Activated CD4-positive, alpha-beta T cell treated with anti-CD3 and anti-CD28 coated beads for 24 hours (primary cell): ENCODE results near the gene EXOSC5.
"Not testable (repeated sequence)": the region's sequence is repeated elsewhere in the genome, so short reads cannot be mapped to it uniquely, and the experiment has no call there.

Experiments used
- DNase-seq, 2 donors: peaks; one replicate each; pipeline ENCODE4 v3.0.0-alpha.2; 2020; ENCODE audit warnings: low read depth in 2 of 2

Gene EXOSC5

GRCh38 chr19:41366089-41366488 is 31.1 kb downstream of the EXOSC5 start:
- DNase-seq: no peak

- no peak for DNase-seq
Observed at GRCh38 chr19:41364524-41365391, 32.4 kb downstream of the EXOSC5 start.

- DNase-seq: peak; percentile 96 to 98
Observed at GRCh38 chr19:41363753-41364523, 33.2 kb downstream of the EXOSC5 start, which contains the start of gene B9D2. B9D2 (minus strand) TSS chr19:41364149; CDS start chr19:41363519, 630 bp downstream.

DNA sequence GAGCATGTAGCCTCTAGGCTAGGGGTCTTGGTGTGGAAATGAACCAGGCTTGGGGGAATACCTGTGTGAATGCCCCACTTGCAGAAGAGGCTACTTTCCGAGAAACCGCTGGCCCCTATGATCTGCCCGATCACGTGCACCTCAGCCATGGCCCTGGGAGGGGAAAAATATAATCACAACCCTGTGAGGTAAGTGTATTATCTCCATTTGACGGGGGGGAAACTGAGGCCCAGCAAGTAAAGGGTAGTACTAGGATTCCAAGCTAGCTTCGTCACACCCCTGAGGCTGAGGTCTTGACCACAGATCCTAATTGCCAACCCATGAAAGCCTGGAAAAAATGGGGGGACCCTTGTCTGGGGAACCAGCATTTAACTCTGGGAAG is 33.8 kb downstream of the EXOSC5 start:
- DNase-seq: no peak

DNA sequence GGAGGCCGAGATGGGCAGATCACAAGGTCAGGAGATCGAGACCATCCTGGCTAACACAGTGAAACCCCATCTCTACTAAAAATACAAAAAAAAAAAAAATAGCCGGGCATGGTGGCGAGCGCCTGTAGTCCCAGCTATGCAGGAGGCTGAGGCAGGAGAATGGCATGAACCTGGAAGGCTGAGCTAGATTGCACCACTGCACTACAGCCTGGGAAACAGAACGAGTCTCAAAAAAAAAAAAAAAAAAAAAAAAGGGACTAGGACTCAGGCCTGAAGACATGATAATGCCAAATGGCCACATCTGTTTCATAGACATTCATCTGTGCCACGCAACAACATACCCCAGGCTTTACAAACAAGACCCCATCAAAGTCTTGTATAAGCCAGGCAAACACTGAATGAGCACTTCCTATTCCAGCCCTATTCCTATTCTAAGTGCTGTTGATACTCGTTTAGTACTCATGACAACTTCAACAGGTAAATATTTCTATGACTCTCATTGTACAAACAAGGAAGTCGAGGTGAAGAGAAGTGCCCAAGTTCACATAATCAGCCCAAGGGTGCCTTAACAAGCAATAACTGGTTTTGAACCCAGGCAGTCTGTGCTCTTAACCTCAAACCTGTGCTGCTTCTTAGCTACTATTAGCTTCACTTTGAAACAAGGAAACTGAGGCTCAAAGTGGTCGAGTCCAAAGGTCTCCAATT is 34.9 kb downstream of the EXOSC5 start:
- no peak for DNase-seq

- DNase-seq: no peak
Observed at GRCh38 chr19:41359741-41360140, 37.4 kb downstream of the EXOSC5 start.

DNA sequence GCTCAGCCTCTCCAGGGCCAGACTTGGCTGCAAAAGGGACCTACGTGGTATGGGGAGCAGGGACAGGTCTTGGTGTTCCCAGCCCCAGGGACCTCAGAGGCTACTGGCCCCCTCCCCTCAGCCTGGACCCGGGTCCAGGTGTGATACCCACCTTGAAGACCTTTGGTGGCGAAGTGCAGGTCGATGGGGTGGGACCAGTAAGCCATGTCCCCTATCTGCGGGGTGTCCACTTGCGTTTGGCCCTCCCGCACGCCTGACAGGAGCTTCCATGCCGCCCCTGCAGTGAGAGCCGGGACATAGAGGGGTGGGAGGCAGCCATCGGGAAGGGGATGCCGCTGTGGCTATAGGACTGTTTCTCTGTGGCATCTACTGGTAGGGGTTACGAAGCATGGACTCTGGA is 39.4 kb downstream of the EXOSC5 start:
- no peak for DNase-seq

- no peak for DNase-seq
Observed at GRCh38 chr19:41356984-41357739, 40.0 kb downstream of the EXOSC5 start.

- no peak for DNase-seq
Observed at GRCh38 chr19:41355802-41356201, 41.4 kb downstream of the EXOSC5 start.

GRCh38 chr19:41355035-41355434 is 42.1 kb downstream of the EXOSC5 start:
- no peak for DNase-seq

DNA sequence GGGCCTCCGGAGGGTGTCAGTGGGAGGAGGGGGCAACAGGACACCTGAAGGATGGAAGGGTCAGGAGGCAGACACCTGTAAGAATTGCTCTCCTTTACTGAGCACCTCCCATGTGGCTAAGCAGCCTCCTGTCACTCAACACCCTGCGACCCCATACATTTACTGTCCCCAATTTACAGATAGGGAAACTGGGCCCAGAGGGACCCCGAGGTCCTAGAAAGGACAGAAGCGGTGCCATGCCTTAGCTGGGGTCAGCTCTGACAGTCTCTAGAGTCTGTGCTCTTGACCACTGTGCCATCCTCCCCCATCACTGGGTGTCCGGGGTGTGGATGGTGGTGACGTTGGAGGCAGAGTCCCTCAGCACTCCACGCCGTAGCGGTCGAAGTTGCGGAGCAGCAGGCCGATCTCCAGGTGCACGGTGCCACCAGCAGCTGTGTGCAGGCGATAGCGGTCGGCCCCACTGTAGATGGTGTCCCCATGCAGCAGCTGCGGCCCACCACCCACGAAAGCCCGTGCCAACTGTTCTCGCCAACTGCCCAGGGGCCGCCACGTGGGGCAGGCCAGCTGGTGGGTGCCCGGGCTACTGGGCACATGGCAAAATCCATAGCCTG is 42.7 kb downstream of the EXOSC5 start:
- DNase-seq: no peak

GRCh38 chr19:41353466-41354342 is 43.5 kb downstream of the EXOSC5 start, which contains the start of gene TGFB1:
TGFB1 (minus strand) TSS chr19:41353922; CDS start chr19:41353044, 878 bp downstream.
- peak; percentile 84 to 88 for DNase-seq

DNA sequence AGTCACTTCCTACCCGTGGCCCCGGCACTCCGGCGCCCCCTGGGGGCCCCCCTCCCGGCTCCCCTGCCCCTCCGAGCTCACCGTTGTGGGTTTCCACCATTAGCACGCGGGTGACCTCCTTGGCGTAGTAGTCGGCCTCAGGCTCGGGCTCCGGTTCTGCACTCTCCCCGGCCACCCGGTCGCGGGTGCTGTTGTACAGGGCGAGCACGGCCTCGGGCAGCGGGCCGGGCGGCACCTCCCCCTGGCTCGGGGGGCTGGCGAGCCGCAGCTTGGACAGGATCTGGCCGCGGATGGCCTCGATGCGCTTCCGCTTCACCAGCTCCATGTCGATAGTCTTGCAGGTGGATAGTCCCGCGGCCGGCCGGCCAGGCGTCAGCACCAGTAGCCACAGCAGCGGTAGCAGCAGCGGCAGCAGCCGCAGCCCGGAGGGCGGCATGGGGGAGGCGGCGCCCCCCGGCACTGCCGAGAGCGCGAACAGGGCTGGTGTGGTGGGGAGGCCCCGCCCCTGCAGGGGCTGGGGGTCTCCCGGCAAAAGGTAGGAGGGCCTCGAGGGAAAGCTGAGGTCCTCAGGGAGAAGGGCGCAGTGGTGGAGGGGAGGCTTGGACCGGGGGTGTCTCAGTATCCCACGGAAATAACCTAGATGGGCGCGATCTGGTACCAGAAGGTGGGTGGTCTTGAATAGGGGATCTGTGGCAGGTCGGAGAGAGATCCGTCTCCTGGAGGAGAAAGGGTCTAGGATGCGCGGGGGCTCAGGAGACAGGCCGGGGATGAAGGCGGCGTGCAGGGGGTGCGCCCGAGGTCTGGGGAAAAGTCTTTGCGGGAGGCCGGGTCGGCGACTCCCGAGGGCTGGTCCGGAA is 44.3 kb downstream of the EXOSC5 start:
- peak; percentile 53 to 68 for DNase-seq

GRCh38 chr19:41352279-41352608 is 44.9 kb downstream of the EXOSC5 start:
- no peak for DNase-seq

DNA sequence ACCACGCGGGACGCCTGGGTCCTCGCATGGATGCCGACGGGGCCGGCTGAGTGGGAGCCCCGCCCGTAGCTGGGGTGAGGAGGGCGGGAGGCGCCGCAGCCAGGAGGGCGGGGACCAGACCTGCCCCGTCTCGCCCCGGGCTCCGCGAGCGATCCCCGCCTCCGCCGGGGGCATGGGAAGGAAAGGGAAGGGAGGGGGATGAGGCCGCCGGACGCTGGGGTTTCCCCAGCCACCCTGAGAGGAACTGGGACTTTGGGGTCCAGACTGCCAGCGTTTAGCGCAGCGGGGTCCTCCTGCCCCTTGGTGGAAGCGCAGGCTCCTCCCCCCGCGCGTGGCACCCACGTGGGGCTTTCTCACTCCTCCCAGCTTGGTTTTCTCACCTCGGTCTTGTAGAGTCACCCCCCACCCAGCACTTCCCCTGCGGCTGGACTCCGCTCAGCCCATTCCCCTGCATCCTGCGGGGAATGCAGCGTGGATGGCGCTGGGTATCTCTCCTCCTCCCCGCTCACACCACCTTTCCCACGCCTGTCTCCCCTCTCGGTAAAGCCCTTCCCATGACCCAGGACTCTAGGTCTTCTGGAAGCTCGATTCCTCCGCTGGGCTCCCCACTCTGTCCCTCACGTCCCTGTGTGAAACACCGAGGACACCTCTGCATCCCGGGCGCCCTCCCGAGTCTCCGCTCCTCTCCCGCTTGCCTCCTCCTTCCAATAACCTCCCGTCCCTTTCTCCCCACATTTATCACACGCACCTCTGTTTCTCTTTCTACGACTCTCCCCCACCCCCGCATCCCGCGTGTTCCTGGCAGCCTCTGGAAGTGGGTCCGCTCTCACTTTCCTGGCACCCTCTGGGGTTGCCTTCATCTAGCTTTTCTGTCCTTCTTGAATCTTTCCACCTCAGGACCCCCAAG is 45.6 kb downstream of the EXOSC5 start:
- DNase-seq: peak; percentile 68

- DNase-seq: no peak
Observed at GRCh38 chr19:41350735-41351338, 46.3 kb downstream of the EXOSC5 start.

DNA sequence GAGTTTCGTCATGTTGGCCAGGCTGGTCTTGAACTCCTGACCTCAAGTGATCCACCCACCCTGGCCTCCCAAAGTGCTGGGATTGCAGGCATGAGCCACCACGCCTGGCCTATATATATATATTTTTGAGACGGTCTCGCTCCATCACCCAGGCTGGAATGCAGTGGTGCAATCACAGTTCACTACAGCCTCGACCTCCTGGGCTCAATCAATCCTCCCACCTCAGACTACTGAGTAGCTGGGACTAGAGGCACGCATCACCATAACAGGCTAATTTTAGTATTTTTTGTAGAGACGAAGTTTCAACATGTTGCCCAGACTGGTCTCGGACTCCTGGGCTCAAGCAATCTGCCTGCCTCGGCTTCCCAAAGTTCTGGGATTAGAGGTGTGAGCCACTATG is 50.2 kb downstream of the EXOSC5 start:
- not testable (repeated sequence) for DNase-seq

DNA sequence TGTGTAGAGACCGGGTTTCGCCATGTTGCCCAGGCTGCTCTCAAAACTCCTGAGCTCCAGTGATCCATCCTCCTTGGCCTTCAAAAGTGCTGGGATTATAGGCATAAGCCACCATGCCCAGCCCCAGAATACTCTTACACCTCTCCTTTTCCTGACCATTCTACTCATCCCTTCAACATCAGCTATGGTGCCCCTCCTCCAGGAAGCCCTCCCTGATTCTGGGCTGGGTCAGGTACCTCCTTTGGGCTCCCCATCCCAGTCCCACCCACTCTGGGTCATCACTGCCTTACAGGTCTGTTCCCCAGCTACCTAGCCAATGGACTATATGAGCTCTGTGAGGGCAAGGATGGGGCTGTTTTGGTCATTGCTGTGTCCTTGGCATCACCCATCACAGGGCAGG is 53.0 kb downstream of the EXOSC5 start:
- DNase-seq: no peak
